ENCODE data around the gene NCOA1.
A peak's percentile ranks its signal among the peaks of the same experiment; 100 is the strongest.
"Not testable (repeated sequence)": the region's sequence is repeated elsewhere in the genome, so short reads cannot be mapped to it uniquely, and the experiment has no call there.

The NCOA1 gene

DNA sequence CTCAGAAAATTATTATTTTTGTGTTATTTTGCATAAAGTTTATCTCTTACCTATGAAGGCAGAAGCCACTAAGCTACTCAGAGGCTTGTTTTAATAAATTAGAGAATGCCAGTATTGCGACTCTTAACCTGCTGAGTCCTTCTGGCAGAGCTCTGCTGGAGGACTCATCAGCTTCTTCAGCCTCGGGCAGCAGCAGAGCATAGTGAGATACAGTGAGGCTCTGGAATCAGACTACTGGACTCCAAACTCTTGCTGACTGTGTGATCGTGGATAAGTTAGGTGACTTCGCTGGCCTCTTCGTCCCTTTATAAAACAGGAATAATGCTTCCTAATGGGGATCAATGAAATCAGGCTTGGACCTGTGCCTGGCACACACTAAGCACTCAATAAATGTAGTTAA, 300.4 kb downstream of the NCOA1 start:
- DNase-seq (ENCODE audit: low read depth in 2 of 2): no peak

DNA sequence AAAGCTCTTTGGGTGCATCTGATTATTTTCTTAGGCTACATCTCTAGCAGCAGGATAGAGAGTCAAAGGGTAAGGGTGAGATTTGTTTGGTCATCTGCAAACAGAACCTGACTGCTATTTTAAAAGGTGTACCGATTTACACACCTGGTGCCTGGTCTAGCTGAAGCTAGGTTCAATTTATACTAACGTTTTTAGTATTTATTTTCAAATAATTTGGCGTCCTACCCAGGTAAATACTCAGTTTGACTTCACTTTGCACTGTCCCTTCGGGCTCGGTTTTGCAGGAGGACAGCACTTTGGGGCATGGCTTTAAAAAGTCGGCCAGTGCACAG, 301.5 kb downstream of the NCOA1 start:
- DNase-seq (ENCODE audit: low read depth in 2 of 2): no peak

DNA sequence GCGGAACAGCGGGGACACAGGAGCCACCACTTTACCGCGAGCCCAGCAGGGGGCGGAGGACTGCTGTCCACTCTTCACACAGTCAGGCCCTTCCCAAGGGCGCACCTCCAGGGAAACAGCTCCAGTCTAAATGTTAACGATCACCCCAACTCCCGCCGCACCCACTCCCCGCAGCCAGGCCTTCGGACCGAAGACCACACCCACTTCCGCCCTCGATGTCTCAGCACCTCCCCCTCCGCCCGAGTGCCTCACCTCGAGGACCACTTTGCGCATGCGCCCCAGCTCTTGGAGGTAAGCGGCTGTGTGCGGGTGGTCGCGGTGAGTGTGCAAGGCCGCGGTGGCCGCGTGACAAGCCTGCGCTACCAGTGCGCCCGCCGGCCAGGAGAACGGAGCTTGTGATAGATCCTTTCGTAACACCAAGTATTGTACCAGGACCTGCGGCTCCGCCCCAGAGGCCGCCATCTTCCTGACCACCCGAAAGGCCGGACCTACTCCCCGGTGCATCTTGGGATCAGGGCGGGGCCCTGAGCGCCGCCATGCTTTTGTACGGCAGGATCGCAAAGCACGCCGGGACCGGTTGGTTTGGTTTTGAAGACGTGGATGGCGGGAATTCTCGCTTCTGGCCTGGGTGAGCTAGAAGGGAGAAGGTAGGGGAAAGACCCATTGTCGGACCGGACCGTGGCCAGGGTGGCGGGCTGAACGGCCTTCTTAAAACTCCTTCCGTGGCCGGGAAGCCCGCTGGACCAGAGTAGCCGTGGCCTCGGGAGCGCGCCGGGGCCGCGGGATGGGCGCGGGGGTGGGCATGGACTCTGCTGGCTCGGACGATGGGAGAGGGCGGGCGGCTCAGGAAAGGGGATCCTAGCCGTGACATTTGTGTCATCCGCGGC, 302.1 kb downstream of the NCOA1 start, which contains the start of the genes CENPO and PTRHD1:
CENPO (plus strand) TSS at position 552 of the 887 bp plus-strand sequence. CDS start 495 bp downstream, outside the sequence.
PTRHD1 (minus strand) TSS at position 518 of the 887 bp plus-strand sequence; CDS start at position 504, 14 bp downstream.
- DNase-seq (ENCODE audit: low read depth in 2 of 2): peak; percentile 86 to 90

DNA sequence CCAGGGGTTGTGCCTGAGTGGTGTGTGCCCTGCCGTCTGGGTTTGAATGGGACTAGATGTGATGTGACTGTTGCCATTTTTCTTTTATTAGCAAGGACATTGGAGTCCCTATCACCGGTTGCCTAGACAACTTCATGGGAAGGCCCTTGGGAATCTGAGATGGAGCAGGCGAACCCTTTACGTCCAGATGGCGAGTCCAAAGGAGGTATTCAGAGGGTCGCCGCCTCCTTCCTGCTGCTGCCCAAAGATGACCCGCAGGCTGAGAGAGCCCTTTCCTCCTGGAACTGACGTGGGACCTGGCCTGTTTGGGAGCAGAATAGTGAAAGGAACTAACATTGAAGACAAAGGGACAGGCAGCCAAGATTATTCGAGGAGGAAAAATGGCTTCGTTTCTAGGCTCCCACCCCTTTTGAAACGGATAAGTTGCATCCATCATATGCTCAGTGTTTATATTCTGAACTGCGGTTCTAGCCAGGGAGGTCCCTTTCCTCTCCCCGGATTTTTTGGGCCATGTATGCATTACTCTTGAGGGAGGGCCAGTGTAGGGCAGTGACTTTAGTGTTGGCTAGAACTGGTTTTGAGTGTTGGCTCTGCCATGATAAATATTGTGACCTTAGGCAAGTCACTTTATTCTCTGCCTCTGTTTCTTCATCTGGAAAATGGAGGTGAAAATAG, 302.8 kb downstream of the NCOA1 start:
- no peak for DNase-seq (ENCODE audit: low read depth in 2 of 2)

DNA sequence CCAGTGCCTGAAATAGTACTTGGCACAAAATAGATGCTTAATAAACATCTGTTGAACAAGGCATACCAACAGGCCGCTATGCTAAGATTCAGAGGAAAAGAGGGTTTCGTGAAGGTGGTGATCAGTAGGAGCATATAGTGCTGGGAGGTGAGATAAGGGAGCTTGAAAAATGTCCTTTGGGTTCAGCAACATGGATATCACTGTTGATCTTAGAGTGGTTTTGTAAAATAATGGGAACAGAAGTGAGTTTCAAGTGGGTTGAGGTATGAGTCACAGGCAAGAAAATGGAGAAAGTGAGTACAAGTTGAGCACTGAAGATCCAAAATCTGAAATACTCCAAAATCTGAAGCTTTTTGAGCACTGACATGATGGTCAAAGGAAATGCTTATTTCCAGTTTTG, 306.6 kb downstream of the NCOA1 start:
- no peak for DNase-seq (ENCODE audit: low read depth in 2 of 2)

DNA sequence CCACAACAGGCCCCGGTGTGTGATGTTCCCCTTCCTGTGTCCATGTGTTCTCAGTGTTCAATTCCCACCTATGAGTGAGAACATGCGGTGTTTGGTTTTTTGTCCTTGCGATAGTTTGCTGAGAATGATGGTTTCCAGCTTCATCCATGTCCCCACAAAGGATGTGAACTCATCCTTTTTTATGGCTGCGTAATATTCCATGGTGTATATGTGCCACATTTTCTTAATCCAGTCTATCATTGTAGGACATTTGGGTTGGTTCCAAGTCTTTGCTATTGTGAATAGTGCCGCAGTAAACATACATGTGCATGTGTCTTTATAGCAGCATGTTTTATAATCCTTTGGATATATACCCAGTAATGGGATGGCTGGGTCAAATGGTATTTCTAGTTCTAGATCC, 309.4 kb downstream of the NCOA1 start:
- not testable (repeated sequence) for DNase-seq (ENCODE audit: low read depth in 2 of 2)

DNA sequence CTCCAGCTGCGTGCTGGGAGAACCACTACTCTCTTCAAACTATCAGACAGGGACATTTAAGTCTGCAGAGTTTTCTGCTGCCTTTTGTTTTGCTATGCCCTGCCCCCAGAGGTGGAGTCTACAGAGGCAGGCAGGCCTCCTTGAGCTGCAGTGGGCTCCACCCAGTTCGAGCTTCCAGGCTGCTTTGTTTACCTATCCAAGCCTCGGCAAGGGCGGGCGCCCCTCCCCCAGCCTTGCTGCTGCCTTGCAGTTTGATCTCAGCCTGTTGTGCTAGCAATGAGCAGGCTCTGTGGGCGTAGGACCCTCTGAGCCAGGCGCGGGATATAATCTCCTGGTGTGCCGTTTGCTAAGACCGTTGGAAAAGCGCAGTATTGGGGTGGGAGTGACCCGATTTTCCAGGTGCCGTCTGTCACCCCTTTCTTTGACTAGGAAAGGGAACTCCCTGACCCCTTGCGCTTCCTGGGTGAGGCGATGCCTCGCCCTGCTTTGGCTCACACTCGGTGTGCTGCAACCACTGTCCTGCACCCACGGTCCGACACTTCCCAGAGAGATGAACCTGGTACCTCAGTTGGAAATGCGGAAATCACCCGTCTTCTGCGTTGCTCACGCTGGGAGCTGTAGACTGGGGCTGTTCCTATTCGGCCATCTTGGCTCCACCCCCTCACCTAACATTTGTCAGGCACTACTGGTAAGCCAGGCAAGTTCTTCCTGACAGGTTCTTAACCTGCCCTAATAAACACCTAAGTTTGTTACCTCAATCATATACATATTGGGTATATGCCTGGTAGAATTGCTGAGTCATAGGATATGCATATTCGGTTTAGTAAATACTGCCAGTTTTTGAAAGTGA, 315.0 kb downstream of the NCOA1 start:
- not testable (repeated sequence) for DNase-seq (ENCODE audit: low read depth in 2 of 2)

DNA sequence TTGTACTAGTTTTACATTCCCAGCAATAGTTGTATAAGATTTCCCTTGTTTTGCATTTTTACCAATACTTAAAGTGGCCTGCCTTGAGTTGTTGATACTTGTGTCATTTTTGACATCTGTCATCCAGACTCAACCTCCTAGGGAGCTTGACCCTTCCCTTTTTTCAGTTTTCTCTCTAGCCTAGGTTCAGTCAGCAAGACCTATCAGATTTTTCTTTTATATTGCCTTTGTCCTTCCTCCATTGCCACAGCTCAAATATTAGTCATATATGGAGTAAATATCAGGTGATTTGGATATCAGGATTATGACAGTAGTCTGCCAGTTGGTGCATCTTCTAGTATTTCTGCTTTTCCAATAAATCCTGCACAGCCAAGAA, 315.6 kb downstream of the NCOA1 start:
- no peak for DNase-seq (ENCODE audit: low read depth in 2 of 2)

DNA sequence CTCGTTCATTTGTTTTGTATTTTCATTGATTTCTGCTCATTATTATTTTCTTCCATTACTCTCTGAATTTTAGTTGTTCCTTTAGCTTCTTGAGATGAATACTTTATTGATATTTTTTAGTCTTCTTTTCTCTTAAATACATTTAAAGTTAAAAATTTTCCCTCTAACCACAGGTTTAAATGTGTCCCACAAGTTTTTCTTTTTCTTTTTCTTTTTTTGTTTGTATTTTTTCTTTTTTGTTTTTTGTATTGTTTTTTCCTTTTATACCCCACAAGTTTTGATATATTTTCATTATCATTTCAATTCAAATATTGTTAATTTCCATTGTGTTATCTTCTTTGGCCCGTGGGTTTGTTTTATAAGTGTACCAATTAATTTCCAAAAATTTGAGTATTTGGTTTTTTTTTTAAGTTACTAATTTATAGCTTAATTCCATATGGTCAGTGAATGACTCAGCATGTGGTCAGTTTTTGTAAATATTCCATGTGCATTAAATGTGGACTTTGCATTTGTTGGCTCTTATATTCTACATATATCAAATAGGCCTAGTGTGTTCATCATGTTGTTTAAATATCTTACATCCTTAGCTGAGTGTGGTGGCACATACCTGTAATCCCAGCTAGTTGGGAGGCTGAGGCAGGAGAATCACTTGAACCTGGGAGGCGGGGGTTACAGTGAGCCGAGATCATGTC, 318.4 kb downstream of the NCOA1 start:
- no peak for DNase-seq (ENCODE audit: low read depth in 2 of 2)

DNA sequence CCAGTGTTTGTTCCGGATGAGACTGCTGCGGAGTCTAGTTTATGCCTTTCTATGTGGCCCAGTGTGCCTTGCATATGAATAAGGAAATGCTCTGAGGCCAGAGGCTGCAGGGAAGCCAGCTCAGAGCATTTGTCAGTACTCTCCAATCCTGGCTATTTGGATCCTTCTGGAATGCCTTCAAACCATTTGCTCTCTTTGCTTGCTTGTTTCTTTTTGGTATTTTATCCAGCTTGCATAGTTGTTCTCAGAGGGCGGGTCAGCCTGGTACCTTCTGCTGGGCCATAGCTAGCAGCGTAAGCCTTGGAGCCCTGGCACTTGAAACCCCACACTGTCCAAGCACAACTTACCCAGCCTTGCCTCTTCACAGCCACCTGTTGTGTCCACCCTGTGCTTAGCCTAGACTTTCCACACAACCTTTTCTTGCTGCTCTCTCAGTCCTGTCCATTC, 322.7 kb downstream of the NCOA1 start:
- no peak for DNase-seq (ENCODE audit: low read depth in 2 of 2)

DNA sequence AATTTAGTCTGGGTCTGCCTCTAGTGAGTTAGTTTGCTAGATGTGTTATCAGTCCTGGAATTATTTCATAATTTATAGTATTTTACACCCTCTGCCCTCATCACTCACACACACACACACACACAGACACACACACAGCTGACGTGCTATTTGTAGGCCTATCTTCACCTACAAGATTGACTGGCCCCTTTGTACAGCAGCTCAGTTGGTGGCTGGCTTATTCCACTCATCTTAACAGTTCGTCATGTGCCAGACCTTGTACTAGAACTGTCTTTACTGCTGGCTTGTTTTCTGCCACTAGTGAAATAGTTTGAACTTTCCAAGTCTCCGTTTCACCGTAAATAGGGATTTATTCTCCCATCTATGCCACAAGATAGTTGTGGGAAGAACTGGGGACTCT, 323.5 kb downstream of the NCOA1 start:
- no peak for DNase-seq (ENCODE audit: low read depth in 2 of 2)

DNA sequence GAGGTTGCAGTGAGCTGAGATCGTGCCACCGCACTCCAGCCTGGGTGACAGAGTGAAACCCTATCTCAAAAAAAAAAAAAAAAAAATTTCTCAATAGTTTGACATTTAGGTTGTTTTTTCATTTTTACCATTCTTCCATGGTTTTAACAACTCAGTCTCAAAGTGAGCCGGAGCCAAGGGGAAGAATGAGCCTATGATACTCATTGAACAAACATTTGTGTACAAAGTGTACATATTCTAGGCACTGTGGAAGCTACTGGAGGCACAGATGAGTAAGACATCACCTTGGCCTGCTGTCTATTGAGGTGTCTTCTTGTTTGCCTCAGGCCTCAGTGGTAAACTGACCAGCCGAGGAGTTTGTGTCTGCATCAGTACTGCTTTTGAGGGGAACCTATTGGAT, 324.1 kb downstream of the NCOA1 start:
- no peak for DNase-seq (ENCODE audit: low read depth in 2 of 2)

DNA sequence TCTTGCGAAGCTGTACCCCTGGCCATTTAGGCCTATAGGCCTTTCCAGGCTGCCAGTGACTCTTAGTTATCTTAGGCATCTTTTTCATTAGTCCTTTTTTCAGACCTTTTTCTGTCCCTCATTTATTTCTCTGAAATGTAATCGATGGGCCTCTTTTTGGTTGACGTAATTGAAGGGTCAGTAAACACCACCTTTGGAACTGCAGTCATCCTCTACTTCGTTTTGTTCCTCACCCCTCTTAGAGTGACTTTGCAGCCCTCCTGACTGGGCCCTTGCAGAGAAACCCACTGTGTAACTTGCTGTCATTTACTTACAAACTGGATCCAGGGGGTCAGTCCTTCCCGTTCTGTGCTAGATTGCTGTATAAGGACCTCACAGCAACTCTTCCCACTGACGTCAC, 325.4 kb downstream of the NCOA1 start:
- no peak for DNase-seq (ENCODE audit: low read depth in 2 of 2)

DNA sequence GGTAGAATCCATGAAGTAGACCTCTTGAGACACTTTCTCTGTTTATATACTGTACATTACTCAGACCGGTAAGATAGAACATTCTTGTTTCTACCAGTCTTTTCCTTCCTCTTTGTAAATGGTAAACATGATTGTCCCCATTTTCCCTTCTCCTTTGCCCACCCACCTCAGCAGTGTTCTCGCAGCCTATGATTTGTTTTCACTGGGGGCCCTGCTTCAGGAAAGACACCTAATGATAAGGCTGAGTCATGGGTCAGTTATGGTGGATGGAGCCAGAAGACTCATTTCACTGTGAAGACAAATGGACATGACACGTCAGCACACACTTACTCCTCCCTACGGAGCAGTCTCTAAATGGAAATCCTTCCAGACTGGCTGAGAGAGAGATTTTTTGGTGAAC, 325.8 kb downstream of the NCOA1 start:
- DNase-seq (ENCODE audit: low read depth in 2 of 2): no peak

DNA sequence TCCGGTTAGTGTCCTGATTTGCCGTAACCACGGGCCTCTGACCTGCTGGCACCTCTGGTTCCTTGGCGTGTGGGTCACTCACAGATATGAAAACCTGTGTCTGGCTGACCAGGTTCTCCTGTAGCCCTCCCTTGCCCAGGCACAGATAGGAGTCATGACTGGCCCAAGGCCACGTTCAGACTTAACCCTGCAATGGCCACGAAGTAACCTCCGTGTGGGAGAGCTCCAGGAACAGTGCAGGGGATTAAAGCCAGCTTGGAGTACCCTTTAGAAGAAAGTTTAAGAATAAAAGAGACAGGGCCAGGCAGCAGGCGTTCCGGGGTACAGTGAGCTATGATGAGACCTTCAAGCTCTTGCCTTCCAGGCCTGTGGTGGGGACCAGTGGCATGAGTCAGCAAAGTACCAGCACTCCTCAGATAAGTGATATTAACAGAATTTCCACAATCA, 327.7 kb downstream of the NCOA1 start:
- DNase-seq (ENCODE audit: low read depth in 2 of 2): no peak

DNA sequence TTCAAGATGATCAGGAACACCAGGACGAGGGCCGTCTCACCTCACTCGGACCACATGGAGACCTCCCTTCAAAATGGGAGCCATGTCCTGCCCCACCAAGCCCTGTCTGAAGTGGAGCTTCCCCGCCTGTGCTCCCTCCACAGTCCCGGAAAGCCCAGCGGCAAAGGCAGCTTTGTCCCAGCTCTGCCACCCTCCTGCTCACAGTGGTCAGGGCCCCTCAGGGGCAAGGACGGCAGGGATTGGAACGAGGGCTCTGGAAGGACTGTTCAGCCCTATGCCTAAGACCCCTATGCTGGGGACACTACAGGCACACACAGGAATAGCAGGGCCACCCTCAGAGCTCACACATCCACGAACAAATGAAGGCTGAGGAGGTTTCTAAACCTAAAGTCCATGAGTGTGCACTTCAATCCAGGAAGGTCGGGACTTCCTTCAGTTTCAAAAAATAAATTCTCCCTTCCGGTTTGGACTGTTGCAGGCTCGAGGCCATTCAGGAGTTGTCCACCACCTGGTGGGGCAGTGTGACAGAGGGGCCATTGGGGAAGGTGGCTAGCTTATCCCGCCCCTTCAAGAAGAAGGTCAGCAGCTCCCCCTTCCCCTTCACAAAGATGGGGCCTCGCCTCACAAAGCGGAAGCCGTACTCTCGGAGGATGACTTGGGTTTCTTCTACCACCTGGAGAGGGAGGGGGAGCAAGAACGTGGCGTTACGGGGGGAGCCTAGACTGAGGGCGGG, 328.6 kb downstream of the NCOA1 start:
- no peak for DNase-seq (ENCODE audit: low read depth in 2 of 2)

DNA sequence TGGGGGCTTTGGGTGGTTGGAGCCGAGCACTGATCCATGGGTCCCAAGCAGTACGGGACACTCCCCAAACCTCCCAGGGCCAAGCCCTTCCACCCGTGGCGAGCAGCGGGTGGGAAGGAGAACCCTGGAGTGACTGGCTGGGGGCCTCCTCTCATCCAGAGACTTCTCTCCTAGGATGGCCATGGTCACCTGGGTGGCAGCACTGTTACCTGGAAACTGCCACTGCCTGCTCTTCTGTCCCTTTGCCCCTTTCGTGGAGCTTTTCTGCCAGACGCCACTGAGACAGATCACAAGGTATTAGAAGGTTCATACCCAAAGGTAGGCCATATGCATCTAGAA, 329.1 kb downstream of the NCOA1 start:
- no peak for DNase-seq (ENCODE audit: low read depth in 2 of 2)
